GM12874 (cell line): ENCODE measurements around the gene TAF11L7.
"Not testable (repeated sequence)": the region's sequence is repeated elsewhere in the genome, so short reads cannot be mapped to it uniquely, and the experiment has no call there.

Source experiments
- TF ChIP-seq, protein P1 (sequence below): IDR thresholded peaks from 2 replicates; pipeline ENCODE4 v1.5.1; 2011; ENCODE audit warnings: low read depth, mild to moderate bottlenecking, control low read depth, low read length, moderate library complexity; ENCODE audit not compliant: insufficient read depth

Gene TAF11L7

GRCh38 chr5:17585658-17586057, at the start of gene TAF11L7:
Gene TAF11L7 (minus strand): TSS chr5:17585758.
- TF ChIP-seq, protein P1, sequence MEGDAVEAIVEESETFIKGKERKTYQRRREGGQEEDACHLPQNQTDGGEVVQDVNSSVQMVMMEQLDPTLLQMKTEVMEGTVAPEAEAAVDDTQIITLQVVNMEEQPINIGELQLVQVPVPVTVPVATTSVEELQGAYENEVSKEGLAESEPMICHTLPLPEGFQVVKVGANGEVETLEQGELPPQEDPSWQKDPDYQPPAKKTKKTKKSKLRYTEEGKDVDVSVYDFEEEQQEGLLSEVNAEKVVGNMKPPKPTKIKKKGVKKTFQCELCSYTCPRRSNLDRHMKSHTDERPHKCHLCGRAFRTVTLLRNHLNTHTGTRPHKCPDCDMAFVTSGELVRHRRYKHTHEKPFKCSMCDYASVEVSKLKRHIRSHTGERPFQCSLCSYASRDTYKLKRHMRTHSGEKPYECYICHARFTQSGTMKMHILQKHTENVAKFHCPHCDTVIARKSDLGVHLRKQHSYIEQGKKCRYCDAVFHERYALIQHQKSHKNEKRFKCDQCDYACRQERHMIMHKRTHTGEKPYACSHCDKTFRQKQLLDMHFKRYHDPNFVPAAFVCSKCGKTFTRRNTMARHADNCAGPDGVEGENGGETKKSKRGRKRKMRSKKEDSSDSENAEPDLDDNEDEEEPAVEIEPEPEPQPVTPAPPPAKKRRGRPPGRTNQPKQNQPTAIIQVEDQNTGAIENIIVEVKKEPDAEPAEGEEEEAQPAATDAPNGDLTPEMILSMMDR: not testable (repeated sequence)

GRCh38 chr5:17634160-17634559, 48.6 kb upstream of the TAF11L7 start, which contains the start of gene TAF11L14:
Gene TAF11L14 (plus strand): TSS chr5:17634460.
- TF ChIP-seq, protein P1: no peak

DNA sequence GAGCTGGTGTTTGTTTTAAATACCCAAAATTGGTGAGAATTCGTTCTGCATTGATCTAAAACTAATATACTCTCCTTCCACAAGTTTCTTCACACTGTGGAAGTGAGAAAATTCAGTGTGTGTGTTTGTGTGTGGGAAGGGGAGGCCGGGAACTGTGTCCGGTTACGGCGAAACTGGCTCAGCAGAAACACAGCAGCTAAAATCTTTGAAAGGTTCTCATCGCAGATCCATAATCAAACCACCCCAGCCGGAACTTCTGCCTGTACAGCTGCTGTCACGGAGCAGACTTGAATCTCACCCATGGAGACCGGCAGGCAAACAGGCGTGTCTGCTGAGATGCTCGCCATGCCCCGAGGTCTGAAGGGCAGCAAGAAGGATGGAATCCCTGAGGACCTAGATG, 46.2 kb upstream of the TAF11L7 start, which contains the start of gene TAF11L13:
Gene TAF11L13, plus strand, starts transcription at position 301 of the 400 bp plus-strand sequence.
- TF ChIP-seq, protein P1: not testable (repeated sequence)

DNA sequence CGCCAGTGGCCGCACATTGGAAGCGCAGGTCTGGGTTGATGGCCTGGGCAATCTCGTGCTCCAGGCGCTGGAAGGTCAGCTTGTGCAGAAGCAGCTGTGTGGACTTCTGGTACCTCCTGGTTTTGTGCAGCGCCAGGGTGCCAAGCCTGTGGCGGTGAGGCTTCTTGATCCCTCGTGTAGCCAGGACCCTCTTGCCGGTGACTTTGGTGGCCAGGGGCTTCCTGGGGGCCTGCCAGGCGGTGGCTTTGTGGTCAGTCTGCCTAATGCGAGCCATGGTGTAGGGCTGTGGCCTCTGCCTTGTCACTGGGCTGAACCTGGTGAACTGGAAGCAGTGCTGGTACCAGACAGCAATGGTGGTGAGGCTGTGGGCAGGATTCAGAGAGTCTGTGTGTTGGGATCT, 40.1 kb upstream of the TAF11L7 start:
- TF ChIP-seq, protein P1: no peak

GRCh38 chr5:17620627-17621026, 35.1 kb upstream of the TAF11L7 start:
- TF ChIP-seq, protein P1: peak; percentile 11; the same call in 1 of the 2 replicates

DNA sequence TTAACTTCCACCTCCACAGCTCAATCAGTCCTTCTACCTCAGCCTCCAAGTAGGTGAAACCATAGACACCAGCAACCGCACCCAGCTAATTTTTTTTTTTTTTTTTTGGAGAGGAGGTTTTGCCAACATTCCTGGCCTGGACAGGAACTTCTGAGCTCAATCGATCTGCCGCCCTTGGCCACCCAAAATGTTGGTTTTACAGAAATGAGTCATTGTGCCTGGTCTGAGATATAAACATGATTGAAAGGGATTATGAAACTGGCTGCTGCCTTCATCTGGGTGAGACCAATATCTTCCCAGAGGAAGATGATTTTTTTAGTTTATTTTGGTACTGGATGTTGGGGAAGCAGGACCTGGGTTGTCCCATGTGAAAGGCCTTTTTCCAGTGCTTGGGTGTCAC, 33.8 kb upstream of the TAF11L7 start:
- TF ChIP-seq, protein P1: no peak

DNA sequence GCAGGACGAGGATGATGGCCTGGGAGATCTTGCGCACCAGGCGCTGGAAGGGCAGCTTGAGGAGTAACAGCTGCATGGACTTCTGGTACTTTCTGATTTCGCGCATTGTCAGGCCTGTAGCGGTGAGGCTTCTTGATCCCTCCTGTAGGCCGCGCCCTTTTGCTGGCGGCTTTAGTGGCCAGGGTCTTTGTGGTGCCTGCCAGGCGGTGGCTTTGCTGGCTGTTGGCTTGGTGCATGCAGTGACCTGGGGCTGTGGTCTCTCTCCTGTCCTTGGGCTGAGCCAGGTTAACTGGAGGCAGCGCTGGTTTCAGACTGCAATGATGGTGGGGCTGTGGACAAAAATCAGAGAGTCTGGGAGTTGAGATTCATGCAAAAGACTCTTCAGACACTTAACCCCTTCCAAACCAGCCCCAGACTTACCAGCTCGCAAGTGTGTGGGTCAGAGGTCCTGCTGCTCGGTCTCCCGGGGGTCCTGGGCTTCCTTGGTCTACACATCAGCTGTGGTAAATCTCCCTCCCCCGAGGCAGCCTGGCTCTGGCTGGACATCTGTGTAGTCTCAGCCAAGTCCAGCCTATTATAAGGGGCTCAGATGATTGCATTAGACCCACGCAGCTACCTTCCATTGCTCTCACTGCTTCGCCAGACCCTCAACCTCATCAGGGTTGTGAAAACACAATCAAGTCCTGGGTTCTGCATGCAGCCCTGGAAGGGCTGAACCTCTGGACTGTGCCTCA, 29.5 kb upstream of the TAF11L7 start:
- TF ChIP-seq, protein P1: no peak
